HG03097 (cell line): ENCODE results near the gene OR2V2.
"Not testable (repeated sequence)": the region's sequence is repeated elsewhere in the genome, so short reads cannot be mapped to it uniquely, and the experiment has no call there.

Source experiments
- ATAC-seq: cut with Tn5 transposase; IDR thresholded peaks from one replicate; pipeline ENCODE4 v1.9.1; 2021; ENCODE audit not compliant: unreplicated experiment, low FRiP score

The OR2V2 gene

DNA sequence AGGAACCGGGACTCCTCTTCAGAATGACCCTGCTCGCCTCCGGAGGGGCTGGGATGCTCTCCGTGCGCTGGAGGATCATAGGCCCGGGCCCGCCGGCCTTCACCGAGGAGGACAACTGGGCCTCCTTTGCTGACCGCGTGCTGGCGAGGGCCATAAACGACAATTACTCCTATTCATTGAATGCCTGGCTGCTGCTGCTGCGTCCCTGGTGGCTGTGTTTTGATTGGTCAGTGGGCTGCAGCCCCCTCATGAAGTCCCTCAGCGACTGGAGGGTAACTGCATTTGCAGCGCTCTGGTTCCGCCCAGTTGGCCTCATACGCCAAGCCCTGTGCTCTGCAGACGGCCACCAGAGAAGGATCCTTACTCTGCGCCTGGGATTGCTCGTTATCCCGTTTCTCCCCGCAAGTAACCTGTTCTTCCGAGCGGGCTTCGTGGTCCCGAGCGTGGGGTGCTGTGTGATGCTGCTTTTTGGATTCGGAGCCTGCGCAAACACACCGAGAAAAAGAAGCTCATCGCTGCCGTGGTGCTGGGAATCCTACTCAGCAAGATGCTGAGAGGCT is 33.0 kb upstream of the OR2V2 start:
- no peak for ATAC-seq

DNA sequence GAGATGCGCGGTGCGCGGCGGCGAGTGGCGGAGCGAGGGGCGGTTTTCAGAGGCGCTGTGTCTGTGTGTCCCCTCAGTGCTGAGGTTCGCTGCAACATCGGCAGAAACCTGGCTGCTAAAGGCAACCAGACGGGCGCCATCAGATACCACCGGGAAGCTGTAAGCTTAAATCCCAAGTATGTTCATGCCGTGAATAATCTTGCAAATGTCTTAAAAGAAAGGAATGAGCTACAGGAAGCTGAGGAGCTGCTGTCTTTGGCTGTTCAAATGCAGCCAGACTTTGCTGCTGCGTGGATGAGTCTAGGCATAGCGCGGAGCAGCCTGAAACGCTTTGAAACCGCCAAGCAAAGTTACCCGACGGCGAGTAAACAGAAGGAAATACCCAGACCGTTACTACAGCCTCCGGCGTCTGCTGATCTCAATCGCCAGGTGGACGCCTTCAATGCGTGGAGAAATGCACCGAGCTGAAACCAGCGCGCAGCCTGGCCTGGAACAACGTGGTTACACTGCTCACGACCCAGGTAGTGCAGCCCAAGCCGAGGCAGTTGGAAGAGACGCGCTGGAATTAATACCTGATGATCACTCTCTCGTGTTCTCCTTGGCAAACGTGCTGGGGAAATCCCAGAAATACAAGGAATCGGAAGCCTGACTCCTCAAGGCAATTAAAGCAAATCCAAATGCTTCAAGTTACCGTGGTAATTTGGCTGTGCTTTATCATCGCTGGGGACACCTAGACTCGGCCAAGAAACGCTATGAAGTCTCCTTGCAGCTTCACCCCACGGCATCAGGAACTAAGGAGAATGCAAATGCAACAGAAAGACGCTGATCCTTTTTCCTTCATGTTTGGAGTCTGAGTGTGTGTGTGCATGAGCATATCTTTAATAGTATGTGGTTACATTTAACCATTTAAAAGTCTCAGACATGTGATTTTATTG is 32.3 kb upstream of the OR2V2 start:
- ATAC-seq, result no peak

DNA sequence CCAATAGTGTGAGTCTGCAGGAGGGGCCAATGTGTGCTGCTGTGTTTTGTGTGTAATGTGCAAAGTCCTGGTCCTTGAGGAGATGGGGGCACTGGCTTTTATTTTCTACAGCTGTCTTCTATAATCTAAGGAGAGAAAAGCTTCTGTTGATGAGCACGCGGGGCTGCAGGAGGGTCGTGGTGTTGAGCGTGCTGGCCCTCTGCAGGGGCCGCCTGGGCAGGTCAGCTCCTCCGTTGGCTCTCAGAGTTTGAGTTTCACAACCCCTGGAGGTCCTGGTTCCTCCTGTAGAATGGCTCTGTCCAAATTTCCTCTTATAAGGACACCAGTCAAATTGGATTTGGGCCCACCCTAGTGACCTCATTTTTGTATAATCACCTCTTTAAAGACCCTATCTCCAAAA is 29.0 kb upstream of the OR2V2 start:
- ATAC-seq, result no peak

DNA sequence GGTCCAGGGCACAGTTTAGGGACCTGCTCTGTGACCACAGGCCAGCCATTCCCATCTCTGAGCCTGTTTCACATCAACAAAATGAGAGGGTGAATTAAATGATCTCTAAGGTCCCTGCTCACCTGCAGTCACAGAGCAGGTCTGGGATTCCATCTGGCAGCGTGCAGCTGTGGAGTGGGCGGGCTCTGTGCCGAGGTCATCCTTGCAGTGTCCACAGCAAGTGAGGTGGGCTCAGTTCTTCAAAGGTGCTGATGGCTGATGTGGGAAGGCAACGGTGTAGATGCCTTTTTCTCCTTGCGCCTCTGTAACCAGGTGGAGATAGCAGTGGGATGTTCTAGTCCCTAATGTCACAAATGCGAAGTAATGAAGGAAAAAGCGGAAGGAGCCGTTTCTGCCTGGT is 28.3 kb upstream of the OR2V2 start:
- no peak for ATAC-seq

DNA sequence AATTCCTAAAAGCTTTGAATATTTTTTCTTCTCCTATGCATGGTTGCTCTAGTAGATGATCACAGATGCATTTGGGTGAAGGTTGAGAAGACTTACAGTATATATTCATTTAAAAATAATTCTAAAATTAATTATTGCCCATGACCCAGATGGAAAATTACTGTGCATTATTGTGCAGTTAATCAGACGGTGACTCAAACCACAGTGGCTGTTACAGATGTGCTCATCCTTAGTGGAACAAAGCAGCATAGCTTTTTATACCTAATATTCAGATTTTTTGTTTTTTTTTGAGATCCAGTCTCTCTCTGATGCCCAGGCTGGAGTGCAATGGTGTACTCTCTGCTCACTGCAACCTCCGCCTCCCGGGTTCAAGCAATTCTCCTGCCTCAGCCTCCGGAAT is 27.1 kb upstream of the OR2V2 start:
- ATAC-seq, result no peak

DNA sequence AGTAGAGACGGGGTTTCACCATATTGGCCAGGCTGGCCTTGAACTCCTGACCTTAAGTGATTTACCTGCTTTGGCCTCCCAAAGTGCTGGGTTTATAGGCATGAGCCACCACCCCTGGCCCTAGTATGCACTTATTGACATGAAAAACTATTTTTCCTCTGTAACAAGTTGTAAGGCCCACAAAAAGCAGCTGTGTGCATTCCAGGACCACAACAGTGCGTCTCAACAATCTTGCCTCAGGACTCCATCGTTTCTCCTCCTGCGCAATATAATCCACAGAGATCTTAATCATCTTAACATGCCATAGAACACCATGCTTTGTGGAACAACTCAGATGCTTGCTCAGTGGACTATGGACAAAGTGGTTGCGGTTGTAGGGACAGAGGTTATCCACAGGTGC is 26.6 kb upstream of the OR2V2 start:
- no peak for ATAC-seq

DNA sequence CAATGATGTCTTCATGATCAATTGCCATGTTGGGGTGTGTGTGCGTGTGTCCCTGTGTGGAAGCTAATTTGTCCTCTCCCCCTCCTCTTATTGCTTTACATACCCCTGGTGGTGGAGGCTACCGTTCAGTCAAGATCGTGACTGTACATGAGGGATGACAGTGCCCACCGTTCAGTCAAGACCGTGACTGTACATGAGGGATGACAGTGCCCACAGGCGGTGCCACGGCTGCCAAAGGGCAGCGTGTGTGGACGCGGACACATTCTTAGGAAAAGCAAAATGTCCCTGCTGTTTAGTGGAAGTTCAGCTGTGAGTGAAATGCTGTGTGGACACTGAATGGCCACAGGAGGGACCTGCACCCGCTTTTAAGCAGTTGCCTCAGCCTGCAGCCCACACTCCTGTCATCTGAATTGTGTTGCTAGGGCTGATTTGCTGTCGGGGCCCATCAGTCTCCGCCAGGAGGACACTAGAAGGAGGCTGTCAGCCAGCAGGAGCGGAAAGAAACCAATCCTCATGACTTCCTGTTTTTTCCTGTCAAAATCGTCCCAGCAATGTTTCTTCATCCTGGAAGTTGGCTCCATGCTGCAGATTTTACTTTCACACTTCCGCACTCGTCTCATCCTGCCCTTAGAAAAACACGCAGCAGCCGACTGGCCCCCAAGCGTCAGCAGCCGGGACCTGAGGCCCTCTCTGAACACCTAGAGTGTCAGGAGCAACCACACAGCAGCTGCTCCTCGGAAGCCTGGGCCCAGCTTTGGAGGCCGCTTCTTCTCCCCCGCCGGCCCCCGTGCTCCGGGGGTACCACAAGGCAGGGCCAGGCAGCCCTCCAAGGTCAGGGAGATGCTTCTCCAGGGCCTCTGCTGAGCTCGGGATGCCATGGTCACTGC is 25.5 kb upstream of the OR2V2 start:
- ATAC-seq, result no peak

DNA sequence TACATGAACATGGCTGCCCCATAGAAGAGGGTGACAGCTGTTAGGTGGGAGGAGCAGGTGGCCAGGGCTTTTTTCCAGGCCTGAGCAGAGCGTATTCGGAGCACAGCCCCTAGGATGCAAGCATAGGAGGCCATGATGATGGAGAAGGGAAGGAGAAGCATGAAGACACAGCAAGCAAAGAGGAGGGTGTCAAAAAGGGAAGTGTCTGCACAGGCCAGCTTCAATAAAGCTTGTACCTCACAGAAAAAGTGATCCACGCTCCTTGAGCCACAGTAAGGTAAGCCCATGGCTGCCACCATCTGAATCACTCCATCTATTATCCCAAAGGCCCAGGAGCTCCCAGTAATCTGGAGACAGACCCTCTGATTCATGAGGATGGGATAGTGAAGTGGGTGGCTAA is 22.9 kb upstream of the OR2V2 start:
- ATAC-seq, result no peak

DNA sequence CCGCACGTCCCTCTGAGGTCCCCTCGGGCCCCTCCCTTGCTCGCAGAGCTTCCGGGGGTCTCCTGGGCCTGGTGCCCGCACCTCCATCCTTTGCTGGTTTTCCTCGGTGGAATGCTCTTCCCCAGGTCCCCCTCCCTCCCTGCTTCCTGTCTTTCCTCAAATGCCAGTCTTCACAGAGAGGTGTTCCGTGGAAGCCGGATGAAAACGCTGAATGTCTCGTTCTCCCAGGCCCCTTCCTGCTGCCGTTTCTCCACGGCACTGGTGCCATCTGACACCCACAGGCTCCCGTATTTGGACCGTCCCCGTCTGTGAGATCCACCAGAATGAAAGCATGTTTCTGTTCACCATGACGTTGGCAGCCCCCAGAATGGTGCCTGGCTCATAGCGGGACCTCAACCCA is 20.5 kb upstream of the OR2V2 start:
- no peak for ATAC-seq

DNA sequence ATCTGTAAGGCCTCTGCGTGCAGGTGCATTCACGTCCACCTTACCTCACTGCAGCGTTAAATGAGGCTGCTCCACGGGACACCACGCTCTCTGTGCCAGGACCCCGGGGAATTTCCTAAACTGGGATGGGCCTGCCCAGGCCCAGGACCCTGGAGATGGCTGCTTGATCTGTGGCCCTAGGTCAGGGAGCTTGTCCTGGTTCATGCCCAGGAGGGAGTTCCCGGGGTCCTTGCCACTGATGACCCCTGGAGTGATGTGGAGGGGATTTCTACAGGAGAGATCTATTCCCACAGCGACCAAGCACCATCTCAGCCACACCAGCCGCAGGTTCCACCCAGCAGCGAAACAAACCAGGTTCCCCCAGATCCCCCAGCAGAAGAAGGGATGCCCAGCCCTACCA is 19.9 kb upstream of the OR2V2 start:
- no peak for ATAC-seq

DNA sequence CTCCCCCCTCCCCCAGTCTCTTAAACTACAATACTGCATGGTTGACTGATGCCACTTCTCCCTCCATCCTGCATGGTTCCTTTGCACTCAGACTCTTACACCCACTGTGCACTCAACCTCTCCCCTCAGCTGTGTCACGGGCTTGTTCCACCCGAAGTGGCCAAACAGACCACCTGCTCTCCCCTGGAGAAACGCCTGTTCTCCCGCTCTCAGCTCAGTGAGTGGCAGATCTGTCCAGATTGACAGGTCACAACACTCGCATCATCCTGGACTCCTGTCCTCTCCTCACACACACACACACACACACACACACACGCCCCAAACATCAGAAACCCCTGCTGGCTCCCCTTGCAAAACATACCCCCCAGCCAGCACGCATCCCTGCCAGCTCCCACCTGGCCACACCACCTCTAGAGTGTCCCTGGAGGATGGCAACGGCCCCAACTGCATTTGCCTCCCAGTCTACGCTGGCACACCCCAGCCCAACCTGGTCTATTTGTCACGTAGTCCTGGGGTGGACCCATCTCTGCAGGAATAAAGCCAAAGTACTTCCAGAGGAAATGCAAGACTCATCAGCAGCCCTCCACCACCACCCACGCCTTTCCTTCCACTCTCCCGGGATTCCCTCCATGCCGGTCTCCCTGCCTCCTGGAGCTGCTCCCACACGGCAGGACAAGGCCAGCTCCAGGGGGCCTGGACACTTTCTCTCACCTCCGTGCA is 19.3 kb upstream of the OR2V2 start:
- no peak for ATAC-seq

DNA sequence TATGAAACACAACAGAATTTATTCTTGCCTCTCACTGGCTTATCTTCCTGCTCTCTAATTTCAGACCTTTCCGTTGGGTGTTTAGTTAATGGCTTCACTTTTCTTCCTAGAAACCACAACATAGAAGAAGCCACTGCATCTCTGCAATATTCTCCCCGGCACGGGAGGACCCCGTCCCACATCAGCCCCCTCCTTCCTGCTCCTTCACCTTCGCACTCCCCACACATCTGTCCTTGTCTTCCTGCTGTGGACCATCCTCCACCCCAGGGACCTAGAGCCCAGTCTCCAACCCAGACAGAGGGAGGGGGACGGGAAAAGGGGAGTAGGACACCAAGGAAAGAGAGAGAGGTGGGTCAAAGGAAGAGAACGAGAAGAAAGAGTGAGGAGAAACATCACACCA is 17.8 kb upstream of the OR2V2 start:
- no peak for ATAC-seq

DNA sequence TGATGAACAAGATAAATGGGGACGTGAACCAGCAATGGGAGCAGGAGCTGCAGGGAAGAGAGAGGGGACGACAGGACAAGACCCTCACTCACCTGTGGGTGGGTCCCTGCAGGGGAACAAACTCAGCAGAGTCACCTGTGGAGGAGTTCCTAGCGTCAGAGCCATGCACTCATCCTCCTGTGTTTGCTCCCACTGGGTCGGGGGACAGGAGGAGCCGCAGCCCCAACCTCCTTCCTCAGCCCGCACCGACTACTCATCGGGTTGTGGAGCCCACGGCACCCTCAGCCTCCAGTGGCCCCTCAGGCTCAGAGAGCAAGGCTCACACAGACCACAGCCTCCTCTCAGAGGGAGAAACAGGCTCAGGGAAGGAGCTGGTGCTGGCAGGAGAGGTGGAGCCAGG is 17.3 kb upstream of the OR2V2 start:
- ATAC-seq, result not testable (repeated sequence)

DNA sequence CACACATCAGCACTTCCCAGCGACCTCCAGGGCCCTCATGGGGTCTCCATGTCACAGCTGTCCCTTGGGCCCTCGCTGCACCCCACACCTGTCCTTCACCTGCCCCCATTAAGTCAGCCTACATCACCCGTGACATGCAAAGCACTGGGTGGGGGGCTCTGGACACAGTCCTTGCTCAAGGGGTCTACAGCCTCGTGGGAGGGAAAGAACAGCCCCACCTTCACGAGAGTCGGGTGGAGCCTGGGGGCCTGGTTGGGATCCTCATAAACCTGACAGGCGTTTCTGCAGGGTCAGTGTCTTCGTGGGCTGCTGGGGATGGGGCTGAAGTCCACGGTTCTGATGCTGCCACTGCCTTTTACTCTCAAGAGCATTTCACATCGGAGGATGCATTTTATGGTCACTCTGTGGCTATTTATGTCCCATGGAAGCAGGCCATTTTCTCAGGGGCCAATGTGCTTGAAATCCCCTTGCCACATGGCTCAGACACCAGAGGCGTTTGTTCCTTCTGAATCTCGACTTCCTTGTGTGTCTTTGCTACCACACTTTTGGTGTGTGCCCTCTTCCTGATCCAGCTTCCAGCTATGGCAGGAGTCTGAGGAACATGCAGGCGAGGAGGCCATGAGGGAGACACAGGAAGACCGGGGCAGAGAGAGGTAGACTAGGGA is 16.4 kb upstream of the OR2V2 start, which contains the start of gene OR2V1:
OR2V1 (minus strand) TSS at position 338 of the 665 bp plus-strand sequence. CDS start 5,865 bp downstream, outside the sequence.
- no peak for ATAC-seq

DNA sequence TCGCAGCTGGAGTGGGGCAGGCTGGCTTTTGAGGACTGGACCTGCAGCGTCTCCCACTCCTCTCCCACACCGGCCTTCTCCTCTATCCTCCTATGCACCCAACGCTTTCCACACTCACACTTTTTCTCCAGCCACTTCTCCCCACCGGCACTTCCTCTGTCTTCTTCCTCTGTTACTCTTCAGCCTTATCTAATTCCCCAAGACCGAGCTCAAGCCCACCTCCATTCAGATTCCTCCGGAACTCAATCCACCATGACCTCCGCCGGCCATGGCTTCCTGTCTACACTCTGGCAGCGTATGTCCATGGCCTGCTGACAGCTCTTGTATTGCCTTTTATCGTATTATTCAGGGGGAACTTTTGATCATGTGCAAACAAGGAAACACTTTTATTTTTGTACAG is 15.9 kb upstream of the OR2V2 start:
- no peak for ATAC-seq

DNA sequence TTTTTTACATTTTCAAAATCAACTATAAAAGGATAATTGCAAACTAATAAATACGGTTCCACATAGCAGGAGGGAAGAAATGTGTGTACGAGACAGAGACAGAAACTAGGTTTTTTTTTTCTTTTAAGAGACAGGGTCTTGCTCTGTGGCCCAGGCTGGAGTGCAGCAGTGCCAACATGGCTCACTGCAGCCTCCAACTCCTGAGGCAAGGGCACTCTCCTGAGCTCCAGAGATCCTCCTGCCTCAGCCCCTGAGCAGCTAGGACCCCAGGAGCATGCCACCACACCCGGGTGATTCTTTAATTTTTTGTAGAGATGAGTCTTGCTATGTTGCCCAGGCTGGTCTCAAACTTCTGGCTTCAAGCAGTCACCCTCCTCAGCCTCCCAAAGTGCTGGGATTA is 14.3 kb upstream of the OR2V2 start:
- ATAC-seq, result no peak

DNA sequence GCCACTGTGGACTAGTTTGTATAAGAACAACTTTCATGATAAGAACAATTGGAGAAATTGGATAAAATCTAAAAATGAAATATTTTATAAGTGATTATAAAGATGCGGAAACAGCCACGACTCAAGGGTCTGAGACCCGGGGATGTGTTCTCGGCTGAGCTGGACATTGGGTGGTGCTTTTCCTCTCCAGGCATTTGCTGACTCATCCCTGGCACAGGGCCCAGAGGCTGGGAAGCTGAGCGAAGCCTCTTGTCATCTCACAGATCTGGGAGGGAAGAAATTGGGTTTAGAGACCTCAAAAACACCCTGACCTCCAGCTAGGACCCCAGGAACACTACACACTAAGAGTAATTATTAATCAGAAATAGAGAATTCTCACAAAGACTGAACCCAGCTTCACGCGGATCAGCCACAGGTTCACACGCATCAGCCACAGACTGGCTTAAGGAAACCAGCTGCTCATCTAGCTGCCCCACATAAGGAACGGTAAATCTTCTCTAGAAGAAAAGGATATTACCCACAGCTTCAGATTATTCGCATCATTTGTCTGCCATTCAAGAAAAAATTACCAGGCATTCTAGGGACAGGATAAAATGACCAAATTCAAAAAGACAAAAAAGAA is 13.7 kb upstream of the OR2V2 start:
- no peak for ATAC-seq

DNA sequence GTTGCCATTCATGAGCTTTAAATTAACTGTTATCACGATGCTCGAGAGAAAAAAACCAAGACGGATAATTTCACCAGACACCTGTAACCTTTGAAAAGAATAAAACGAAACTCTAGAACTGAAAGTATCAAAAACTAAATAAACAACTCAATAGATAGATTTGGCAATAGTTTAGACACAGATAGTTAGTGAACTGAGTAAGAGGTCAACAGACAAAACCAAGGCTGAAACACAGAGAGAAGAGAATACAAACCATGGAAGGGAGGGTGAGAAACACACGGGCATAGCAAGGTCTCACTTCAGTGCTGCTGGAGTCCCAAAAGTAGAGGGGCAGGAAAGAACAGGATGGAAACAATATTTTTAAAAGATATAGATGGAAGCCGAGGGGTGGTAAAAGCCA is 13.1 kb upstream of the OR2V2 start:
- ATAC-seq, result no peak

DNA sequence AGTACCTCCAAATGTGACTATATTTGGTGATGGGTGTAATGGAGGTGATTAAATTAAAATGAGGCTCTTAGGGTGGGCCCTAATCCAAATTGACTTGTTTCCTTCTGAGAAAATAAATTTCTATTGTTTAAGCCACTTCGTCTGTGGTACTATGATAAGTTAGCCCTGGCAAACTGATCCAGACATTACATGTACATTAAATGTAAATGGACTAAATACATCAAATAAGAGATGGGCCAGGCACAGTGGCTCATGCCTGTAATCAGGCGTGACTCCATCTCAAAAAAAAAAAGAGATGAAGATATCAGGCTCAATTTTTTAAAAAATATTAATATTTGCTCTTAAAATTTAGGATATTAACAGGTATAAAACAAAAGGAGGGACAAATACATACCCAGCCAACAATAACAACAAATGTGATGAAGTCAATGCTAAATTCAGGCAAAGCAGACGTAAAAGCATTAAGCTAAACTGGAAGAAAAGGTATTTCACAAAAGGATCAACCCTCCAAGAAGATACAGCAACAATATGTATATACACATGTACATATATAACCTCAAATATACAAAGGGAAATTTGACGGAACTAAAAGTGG is 10.9 kb upstream of the OR2V2 start:
- no peak for ATAC-seq
